Neural progenitor cell (in vitro differentiated cells): ENCODE results near the gene CNTROB. TPM values are rescaled to one million over a fixed set of nuclear protein-coding genes. Genes with fewer than 3 reads are reported as not detected.

Source experiments
- DNase-seq: peaks from one replicate; pipeline ENCODE4 v3.0.0-alpha.2; 2016; ENCODE audit warnings: low spot score
- H2AFZ ChIP-seq: fragments of 200-600 bp; sonication (generic); replicated peaks from 2 replicates; pipeline ENCODE4 v1.6.1; 2016; ENCODE audit warnings: antibody characterized with exemption
- H3F3A ChIP-seq: fragments of 200-600 bp; sonication (generic); 2 replicates; pipeline ENCODE4 v1.6.1; 2016; ENCODE audit warnings: antibody characterized with exemption, low read depth
- H3K27ac ChIP-seq: fragments of 200-600 bp; sonication (generic); 2 replicates; pipeline ENCODE4 v1.5.1; 2016; ENCODE audit warnings: mild to moderate bottlenecking
- H3K27me3 ChIP-seq: fragments of 200-600 bp; sonication (generic); 2 replicates; pipeline ENCODE4 v1.6.1; 2016; ENCODE audit warnings: mild to moderate bottlenecking, moderate library complexity
- H3K36me3 ChIP-seq: fragments of 200-600 bp; sonication (generic); 2 replicates; pipeline ENCODE4 v1.5.1; 2016
- H3K4me1 ChIP-seq: fragments of 200-600 bp; sonication (generic); 2 replicates; pipeline ENCODE4 v1.6.1; 2016; ENCODE audit warnings: mixed run types
- H3K4me2 ChIP-seq: fragments of 200-600 bp; sonication (generic); 2 replicates; pipeline ENCODE4 v1.6.1; 2016
- H3K4me3 ChIP-seq: fragments of 200-600 bp; sonication (generic); 2 replicates; pipeline ENCODE4 v1.5.1; 2016
- H3K79me2 ChIP-seq: fragments of 200-600 bp; sonication (generic); 2 replicates; pipeline ENCODE4 v1.6.1; 2016; ENCODE audit warnings: low read depth
- H3K9ac ChIP-seq: fragments of 200-600 bp; sonication (generic); 2 replicates; pipeline ENCODE4 v1.6.1; 2016
- H3K9me3 ChIP-seq: fragments of 200-600 bp; sonication (generic); 2 replicates; pipeline ENCODE4 v1.5.1; 2016; ENCODE audit warnings: low read depth
- H4K20me1 ChIP-seq: fragments of 200-600 bp; sonication (generic); 2 replicates; pipeline ENCODE4 v1.6.1; 2016; ENCODE audit warnings: low read depth
- H3K27ac Mint-ChIP-seq: 3 replicates; pipeline ENCODE4 v1.8.0; 2021; ENCODE audit warnings: mixed read lengths
- H3K27me3 Mint-ChIP-seq: 2 replicates; pipeline ENCODE4 v1.8.0; 2022; ENCODE audit warnings: low read depth, mild to moderate bottlenecking, inconsistent platforms, moderate library complexity, mixed read lengths; ENCODE audit not compliant: insufficient read depth
- H3K36me3 Mint-ChIP-seq: 3 replicates; pipeline ENCODE4 v1.8.0; 2021; ENCODE audit warnings: mixed read lengths
- H3K4me1 Mint-ChIP-seq: 3 replicates; pipeline ENCODE4 v1.8.0; 2021; ENCODE audit warnings: mixed read lengths
- H3K4me3 Mint-ChIP-seq: 3 replicates; pipeline ENCODE4 v1.8.0; 2021; ENCODE audit warnings: mild to moderate bottlenecking, moderate library complexity, mixed read lengths
- H3K9me3 Mint-ChIP-seq: 3 replicates; pipeline ENCODE4 v1.8.0; 2020; ENCODE audit warnings: mixed read lengths
- EZH2 ChIP-seq: fragments of 200-600 bp; sonication (generic); IDR thresholded peaks from 2 replicates; pipeline ENCODE4 v1.6.1; 2017; ENCODE audit warnings: antibody characterized with exemption, mild to moderate bottlenecking, moderate library complexity
- EZH2phosphoT487 ChIP-seq: fragments of 200-600 bp; sonication (generic); IDR thresholded peaks from 2 replicates; pipeline ENCODE4 v1.6.1; 2017; ENCODE audit warnings: antibody characterized with exemption
- small RNA-seq: library from RNA; depleted of rRNA; stranded (forward); fragments of <200 nt; gene quantifications from one replicate; pipeline ENCODE3, GENCODE V24; 2015
- total RNA-seq: library from RNA; depleted of rRNA; stranded (reverse); fragments of >200 nt; gene quantifications from 2 replicates; pipeline ENCODE4 v1.2.3, GENCODE V29; 2015; ENCODE audit warnings: low replicate concordance
- TF ChIP-seq, protein P1 (sequence below): fragments of 200-600 bp; sonication (generic); IDR thresholded peaks from 2 replicates; pipeline ENCODE4 v1.5.1; 2017; ENCODE audit warnings: antibody characterized with exemption, mild to moderate bottlenecking

The CNTROB gene
- total RNA-seq, 1 donor from 2014 or later: 21.2 TPM

DNA sequence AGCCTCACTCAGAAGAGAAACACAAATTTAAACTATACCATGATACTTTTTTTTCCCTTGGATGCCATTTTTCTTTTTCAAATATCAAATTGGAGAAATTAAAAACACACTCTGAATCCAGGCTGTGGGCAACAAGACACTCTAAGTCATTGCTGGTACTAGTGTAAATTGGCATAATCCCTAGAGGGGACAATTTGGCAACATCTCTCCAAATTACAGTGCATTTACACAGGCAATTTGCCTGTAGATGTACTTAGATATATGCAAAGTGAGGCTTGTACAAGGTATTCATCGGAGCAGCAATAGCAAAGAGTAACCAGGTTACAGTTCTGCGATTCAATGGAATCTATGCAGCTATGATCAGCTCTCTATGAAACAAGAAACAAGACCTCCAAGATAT lies 63.7 kb downstream of the CNTROB start:
- no peaks in the 10 kb centered on the region for H3K36me3 Mint-ChIP-seq
- no peak overlapping the region for H3K4me3 Mint-ChIP-seq
- Histone ChIP-seq H3K9me3 (no peaks in the 10 kb centered on the region), H2AFZ (no peak overlapping the region), H3K79me2 (no peaks in the 10 kb centered on the region), H3K36me3 (no peaks in the 10 kb centered on the region), H3K4me2 (no peak overlapping the region), H3K4me1 (no peaks in the 10 kb centered on the region), H3F3A (no peaks in the 10 kb centered on the region), H3K9ac (no peak overlapping the region), H3K27me3 (peaks cover 19% of the 10 kb centered on the region), H3K27ac (no peak overlapping the region), H3K4me3 (no peak overlapping the region), H4K20me1 (no peaks in the 10 kb centered on the region)
- no peak for DNase-seq
- H3K4me1 Mint-ChIP-seq: no peaks in the 10 kb centered on the region
- peaks cover 4% of the 10 kb centered on the region for H3K9me3 Mint-ChIP-seq
- H3K27me3 Mint-ChIP-seq: peaks cover 16% of the 10 kb centered on the region
- no peak overlapping the region for H3K27ac Mint-ChIP-seq
- no peak for TF ChIP-seq EZH2
- TF ChIP-seq EZH2phosphoT487: no peak
- TF ChIP-seq, protein P1, sequence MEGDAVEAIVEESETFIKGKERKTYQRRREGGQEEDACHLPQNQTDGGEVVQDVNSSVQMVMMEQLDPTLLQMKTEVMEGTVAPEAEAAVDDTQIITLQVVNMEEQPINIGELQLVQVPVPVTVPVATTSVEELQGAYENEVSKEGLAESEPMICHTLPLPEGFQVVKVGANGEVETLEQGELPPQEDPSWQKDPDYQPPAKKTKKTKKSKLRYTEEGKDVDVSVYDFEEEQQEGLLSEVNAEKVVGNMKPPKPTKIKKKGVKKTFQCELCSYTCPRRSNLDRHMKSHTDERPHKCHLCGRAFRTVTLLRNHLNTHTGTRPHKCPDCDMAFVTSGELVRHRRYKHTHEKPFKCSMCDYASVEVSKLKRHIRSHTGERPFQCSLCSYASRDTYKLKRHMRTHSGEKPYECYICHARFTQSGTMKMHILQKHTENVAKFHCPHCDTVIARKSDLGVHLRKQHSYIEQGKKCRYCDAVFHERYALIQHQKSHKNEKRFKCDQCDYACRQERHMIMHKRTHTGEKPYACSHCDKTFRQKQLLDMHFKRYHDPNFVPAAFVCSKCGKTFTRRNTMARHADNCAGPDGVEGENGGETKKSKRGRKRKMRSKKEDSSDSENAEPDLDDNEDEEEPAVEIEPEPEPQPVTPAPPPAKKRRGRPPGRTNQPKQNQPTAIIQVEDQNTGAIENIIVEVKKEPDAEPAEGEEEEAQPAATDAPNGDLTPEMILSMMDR: no peak

DNA sequence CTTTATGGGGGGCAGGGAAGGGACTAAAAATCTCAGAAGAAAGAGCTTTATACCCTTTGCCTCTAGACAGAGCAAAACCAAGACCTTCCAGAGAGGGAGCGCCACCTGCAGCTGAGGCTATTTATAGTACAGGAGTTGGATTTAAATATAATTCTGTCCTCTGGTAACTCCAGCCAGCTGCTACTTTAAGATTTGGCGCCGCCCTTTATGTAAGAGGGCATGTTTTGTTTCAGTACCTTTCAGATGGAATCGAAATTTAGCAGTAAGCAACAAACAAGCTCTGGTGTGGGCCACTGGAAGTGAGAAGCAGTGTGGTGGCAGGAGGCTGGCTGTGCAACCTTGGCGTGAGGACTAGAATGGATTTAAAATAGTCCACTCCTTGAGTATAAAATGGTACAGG lies 65.2 kb downstream of the CNTROB start:
- no peak overlapping the region for H3K4me2 ChIP-seq
- H3K27me3 Mint-ChIP-seq: peaks cover 23% of the 10 kb centered on the region
- no peaks in the 10 kb centered on the region for H3K9me3 ChIP-seq
- peaks cover 4% of the 10 kb centered on the region for H3K4me1 ChIP-seq
- no peaks in the 10 kb centered on the region for H4K20me1 ChIP-seq
- H3K4me3 ChIP-seq: no peak overlapping the region
- H3K27me3 ChIP-seq: peaks cover 28% of the 10 kb centered on the region
- H3K9ac ChIP-seq: no peak overlapping the region
- peaks cover 5% of the 10 kb centered on the region for H3F3A ChIP-seq
- no peak for TF ChIP-seq EZH2
- TF ChIP-seq EZH2phosphoT487: no peak
- TF ChIP-seq, protein P1: peak; percentile 62
- no peak overlapping the region for H3K4me3 Mint-ChIP-seq
- no peaks in the 10 kb centered on the region for H3K36me3 ChIP-seq
- no peak overlapping the region for H2AFZ ChIP-seq
- H3K9me3 Mint-ChIP-seq: peaks cover 5% of the 10 kb centered on the region
- DNase-seq: peak; percentile 62
- peaks cover 4% of the 10 kb centered on the region for H3K4me1 Mint-ChIP-seq
- H3K36me3 Mint-ChIP-seq: no peaks in the 10 kb centered on the region
- H3K27ac Mint-ChIP-seq: no peak overlapping the region
- H3K79me2 ChIP-seq: no peaks in the 10 kb centered on the region
- no peak overlapping the region for H3K27ac ChIP-seq

Small RNA genes within 50 kb of the gene (small RNA-seq; reads per million reads assigned to genes)
- gene SCARNA21: 32.5 reads per million, percentile 97 among the genes with 10 or more reads in this experiment

Other genes with a start within 250 kb of the CNTROB start
- 54.9 and 69.7 TPM in 2 replicates for gene TP53, start 244.7 kb upstream of the CNTROB start, total RNA-seq
- 12.6 and 22.8 TPM in 2 replicates for gene WRAP53, start 243.7 kb upstream of the CNTROB start, total RNA-seq
- 5.8 and 17.7 TPM in 2 replicates for gene EFNB3, start 227.0 kb upstream of the CNTROB start, total RNA-seq
- 0.09 and 0.28 TPM in 2 replicates for gene DNAH2, start 214.5 kb upstream of the CNTROB start, total RNA-seq
- 6.8 and 12.3 TPM in 2 replicates for gene KDM6B, start 98.0 kb upstream of the CNTROB start, total RNA-seq
- 13.8 and 53.7 TPM in 2 replicates for gene TMEM88, start 77.1 kb upstream of the CNTROB start, total RNA-seq
- 8.6 and 27.4 TPM in 2 replicates for gene NAA38, start 74.6 kb upstream of the CNTROB start, total RNA-seq
- gene CYB5D1, start 74.2 kb upstream of the CNTROB start, total RNA-seq: 11.5 and 12.9 TPM in 2 replicates
- gene CHD3, start 43.4 kb upstream of the CNTROB start, total RNA-seq: 12.8 and 28.0 TPM in 2 replicates
- 4.0 and 4.8 TPM in 2 replicates for gene RNF227, start 15.9 kb upstream of the CNTROB start, total RNA-seq
- gene KCNAB3, start 2.4 kb upstream of the CNTROB start, total RNA-seq: 1.0 and 2.7 TPM in 2 replicates
- 9.8 and 30.9 TPM in 2 replicates for gene TRAPPC1, start 260 bp upstream of the CNTROB start, total RNA-seq
- gene GUCY2D, start 70.4 kb downstream of the CNTROB start, total RNA-seq: 0.37 TPM in 1 of 2 replicates, not detected in the other
- gene ALOX15B, start 106.9 kb downstream of the CNTROB start, total RNA-seq: 0.06 TPM in 1 of 2 replicates, not detected in the other
- gene ALOX12B, start 155.5 kb downstream of the CNTROB start, total RNA-seq: 0.28 TPM in 1 of 2 replicates, not detected in the other
- gene ALOXE3, start 186.3 kb downstream of the CNTROB start, total RNA-seq: not detected in 2 replicates
- gene HES7, start 191.9 kb downstream of the CNTROB start, total RNA-seq: 2.0 TPM in 1 of 2 replicates, not detected in the other
- 3.2 and 11.4 TPM in 2 replicates for gene PER1, start 220.2 kb downstream of the CNTROB start, total RNA-seq
- 9.4 and 11.7 TPM in 2 replicates for gene VAMP2, start 230.7 kb downstream of the CNTROB start, total RNA-seq
- 26.0 and 45.5 TPM in 2 replicates for gene TMEM107, start 244.2 kb downstream of the CNTROB start, total RNA-seq